Measurements from ENCODE around the gene TMIE. TPM values are rescaled to one million over a fixed set of nuclear protein-coding genes. Genes with fewer than 3 reads are reported as not detected.

The TMIE gene
- total RNA-seq, 1 experiment from 2014 or later: 6.5 TPM

DNA sequence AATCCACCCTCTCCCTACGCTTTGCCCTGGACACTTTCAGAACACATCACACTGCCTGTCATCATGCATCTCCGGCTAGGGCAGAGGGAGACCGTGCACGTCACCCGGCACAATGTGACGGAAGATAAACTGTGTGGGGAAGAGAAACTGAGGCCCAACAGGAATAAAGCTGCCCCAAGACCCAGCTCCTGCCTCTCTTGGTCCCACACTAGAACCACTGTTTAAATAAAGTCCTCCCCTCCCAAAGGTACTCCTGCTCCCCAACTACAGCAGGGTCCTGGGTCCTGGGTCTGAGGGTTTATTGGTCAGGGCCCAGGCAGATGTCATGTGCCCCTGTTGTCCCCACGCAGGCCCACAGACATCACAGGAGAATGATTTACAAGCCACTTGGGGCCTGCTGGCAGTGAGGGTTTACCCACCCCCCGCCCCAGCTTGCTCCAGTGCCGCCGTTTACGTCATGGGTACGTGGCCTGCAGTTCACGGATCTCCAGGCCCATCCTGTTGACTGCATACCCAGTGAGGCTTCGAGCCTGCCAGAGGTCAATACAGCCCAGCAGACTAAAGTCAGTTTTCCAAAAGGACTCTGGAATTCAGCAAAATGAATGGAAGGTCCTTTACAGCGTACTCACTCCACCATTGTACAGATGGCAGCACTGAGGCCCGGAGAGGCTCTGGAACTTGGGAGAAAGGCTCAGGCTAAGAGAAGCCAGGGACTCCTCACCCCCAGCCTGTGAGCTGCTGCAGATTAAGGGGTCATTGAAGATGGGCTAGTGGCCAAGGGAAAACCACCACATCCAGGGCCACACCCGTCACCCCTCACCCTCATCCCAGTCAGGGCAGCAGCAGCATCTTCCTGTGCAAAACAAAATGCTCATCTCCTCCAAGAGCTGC, 30.9 kb upstream of the TMIE start:
- Histone ChIP-seq H4K20me1 (ENCODE audit: insufficient read depth) (no peaks in the 10 kb centered on the region), H2AFZ (no peak overlapping the region), H3K4me2 (no peak overlapping the region), H3F3A (ENCODE audit: insufficient read depth, low read depth) (no peaks in the 10 kb centered on the region), H3K27me3 (ENCODE audit: insufficient read depth, low read depth) (no peaks in the 10 kb centered on the region), H3K4me3 (no peak overlapping the region), H3K27ac (no peak overlapping the region), H3K36me3 (ENCODE audit: low read depth) (no peaks in the 10 kb centered on the region), H3K4me1 (replicated peaks; ENCODE audit: insufficient read depth) (no peaks in the 10 kb centered on the region), H3K9me2 (ENCODE audit: insufficient read depth) (no peaks in the 10 kb centered on the region), H3K9me3 (ENCODE audit: insufficient read depth, low read depth) (no peaks in the 10 kb centered on the region), H3K79me2 (ENCODE audit: low read depth) (no peaks in the 10 kb centered on the region)
- ChIA-PET CTCF (interaction anchor here (0.6 kb wide), 1 partner anchor 26 kb away, joined by 3 read pairs; no protein-coding TSS in a partner anchor), POLR2A (ENCODE audit: unreplicated experiment) (no interaction called here)
- TF ChIP-seq EZH2 (IDR thresholded peaks at IDR 0.05; ENCODE audit: low read depth): no peak
- TF ChIP-seq, protein P1, sequence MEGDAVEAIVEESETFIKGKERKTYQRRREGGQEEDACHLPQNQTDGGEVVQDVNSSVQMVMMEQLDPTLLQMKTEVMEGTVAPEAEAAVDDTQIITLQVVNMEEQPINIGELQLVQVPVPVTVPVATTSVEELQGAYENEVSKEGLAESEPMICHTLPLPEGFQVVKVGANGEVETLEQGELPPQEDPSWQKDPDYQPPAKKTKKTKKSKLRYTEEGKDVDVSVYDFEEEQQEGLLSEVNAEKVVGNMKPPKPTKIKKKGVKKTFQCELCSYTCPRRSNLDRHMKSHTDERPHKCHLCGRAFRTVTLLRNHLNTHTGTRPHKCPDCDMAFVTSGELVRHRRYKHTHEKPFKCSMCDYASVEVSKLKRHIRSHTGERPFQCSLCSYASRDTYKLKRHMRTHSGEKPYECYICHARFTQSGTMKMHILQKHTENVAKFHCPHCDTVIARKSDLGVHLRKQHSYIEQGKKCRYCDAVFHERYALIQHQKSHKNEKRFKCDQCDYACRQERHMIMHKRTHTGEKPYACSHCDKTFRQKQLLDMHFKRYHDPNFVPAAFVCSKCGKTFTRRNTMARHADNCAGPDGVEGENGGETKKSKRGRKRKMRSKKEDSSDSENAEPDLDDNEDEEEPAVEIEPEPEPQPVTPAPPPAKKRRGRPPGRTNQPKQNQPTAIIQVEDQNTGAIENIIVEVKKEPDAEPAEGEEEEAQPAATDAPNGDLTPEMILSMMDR (conservative IDR thresholded peaks at IDR 0.05): no peak
- no peak for DNase-seq
- no TSS peak for BruUV-seq (replicated peaks)
- intact Hi-C loops (cut with micrococcal nuclease; ENCODE audit: unreplicated experiment): no loop called here

DNA sequence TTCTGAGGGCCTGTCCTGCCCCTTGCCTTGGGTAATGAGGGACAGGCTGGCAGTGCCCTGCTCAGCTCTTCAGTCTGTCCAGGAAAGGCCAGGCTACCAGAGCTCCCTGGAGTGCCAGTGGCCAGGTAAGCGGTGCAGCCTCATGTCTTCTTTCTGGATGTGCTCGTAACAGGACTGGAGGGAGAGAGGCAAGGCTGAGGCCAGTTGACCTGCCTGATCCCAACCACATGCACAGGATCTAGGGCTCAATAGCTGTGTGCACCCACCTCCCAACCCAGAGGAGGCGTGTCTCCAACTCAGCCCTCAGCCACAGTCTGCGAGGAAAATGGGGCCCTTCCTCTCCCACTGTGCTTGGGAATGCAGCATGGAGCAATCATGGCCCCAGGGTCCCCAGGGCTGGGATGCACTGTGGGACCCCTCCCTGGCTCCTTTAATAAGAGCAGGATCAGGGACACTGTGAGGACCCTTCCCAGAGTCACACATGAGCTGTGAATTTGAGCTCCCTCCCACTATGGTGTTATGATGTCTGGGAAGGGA, 30.2 kb upstream of the TMIE start:
- Histone ChIP-seq H3K9me3 (ENCODE audit: insufficient read depth, low read depth) (no peaks in the 10 kb centered on the region), H3K4me2 (no peak overlapping the region), H3K79me2 (ENCODE audit: low read depth) (no peaks in the 10 kb centered on the region), H3K4me3 (no peak overlapping the region), H4K20me1 (ENCODE audit: insufficient read depth) (no peaks in the 10 kb centered on the region), H3K27me3 (ENCODE audit: insufficient read depth, low read depth) (no peaks in the 10 kb centered on the region), H3K9me2 (ENCODE audit: insufficient read depth) (no peaks in the 10 kb centered on the region), H2AFZ (no peak overlapping the region), H3F3A (ENCODE audit: insufficient read depth, low read depth) (no peaks in the 10 kb centered on the region), H3K4me1 (replicated peaks; ENCODE audit: insufficient read depth) (no peaks in the 10 kb centered on the region), H3K36me3 (ENCODE audit: low read depth) (no peaks in the 10 kb centered on the region), H3K27ac (no peak overlapping the region)
- BruUV-seq (replicated peaks): no TSS peak
- no peak for DNase-seq
- TF ChIP-seq, protein P1 (conservative IDR thresholded peaks at IDR 0.05): no peak
- no peak for TF ChIP-seq EZH2 (IDR thresholded peaks at IDR 0.05; ENCODE audit: low read depth)
- CTCF ChIA-PET: interaction anchor here (0.6 kb wide), 1 partner anchor 25 kb away, joined by 3 read pairs; no protein-coding TSS in a partner anchor
- intact Hi-C loops (cut with micrococcal nuclease; ENCODE audit: unreplicated experiment): no loop called here
- POLR2A ChIA-PET (ENCODE audit: unreplicated experiment): interaction anchor here (0.7 kb wide), 1 partner anchor 20 kb away, joined by 4 read pairs; no protein-coding TSS in a partner anchor

DNA sequence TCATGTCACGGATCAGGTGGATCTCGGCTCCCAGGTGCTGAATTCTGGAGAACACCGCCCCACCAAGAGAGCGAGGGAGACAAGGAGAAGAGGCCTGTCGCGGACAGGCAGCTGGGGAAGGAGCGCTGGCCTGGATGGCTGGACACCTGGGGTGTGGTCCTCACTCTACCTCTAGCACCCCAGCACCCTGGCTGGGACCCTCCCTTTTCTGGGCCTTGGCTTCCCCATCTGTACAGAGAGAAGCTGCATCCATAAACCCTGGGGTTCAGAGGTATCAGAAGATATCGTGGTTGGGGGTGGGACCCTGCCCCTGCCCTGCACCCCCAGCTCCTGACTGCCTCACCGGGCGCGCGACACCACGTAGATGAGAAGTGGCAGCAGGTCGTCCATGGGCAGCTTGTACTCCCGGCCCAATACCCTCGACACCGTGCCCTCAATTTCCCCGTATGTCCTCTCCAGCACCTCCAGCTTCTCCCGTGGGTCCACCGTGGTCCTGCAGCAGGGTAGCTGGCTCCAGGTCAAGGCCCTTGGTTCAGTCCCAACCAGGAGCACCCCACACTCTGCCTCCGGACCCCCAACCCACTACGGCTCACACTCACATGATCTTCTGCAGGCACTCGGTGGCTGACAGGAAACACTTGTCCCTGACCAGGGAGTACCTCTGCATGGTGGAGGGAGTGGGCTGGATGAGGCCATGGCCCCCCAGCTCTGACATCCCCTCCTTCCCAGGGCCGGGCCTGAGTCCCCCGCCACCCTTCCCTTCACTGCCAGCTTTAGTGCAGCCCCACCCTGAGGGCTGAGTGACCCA, 29.4 kb upstream of the TMIE start:
- H3K27me3 ChIP-seq (ENCODE audit: insufficient read depth, low read depth): no peaks in the 10 kb centered on the region
- H3K27ac ChIP-seq: no peak overlapping the region
- DNase-seq: no peak
- no peak overlapping the region for H2AFZ ChIP-seq
- no peak overlapping the region for H3K4me2 ChIP-seq
- no peaks in the 10 kb centered on the region for H3K9me3 ChIP-seq (ENCODE audit: insufficient read depth, low read depth)
- no peaks in the 10 kb centered on the region for H3K4me1 ChIP-seq (replicated peaks; ENCODE audit: insufficient read depth)
- TF ChIP-seq, protein P1 (conservative IDR thresholded peaks at IDR 0.05): no peak
- no peak for TF ChIP-seq EZH2 (IDR thresholded peaks at IDR 0.05; ENCODE audit: low read depth)
- H3K36me3 ChIP-seq (ENCODE audit: low read depth): no peaks in the 10 kb centered on the region
- no peaks in the 10 kb centered on the region for H3K9me2 ChIP-seq (ENCODE audit: insufficient read depth)
- CTCF ChIA-PET: no interaction called here
- BruUV-seq (replicated peaks): no TSS peak
- POLR2A ChIA-PET (ENCODE audit: unreplicated experiment): interaction anchor here (0.7 kb wide), 3 partner anchors 10 to 123 kb away, joined by 3 to 4 read pairs (median 3); no protein-coding TSS in a partner anchor
- no peaks in the 10 kb centered on the region for H4K20me1 ChIP-seq (ENCODE audit: insufficient read depth)
- H3F3A ChIP-seq (ENCODE audit: insufficient read depth, low read depth): no peaks in the 10 kb centered on the region
- no peaks in the 10 kb centered on the region for H3K79me2 ChIP-seq (ENCODE audit: low read depth)
- no peak overlapping the region for H3K4me3 ChIP-seq
- intact Hi-C loops (cut with micrococcal nuclease; ENCODE audit: unreplicated experiment): no loop called here

Data from PC-9 (cell line).